Pancreas (tissue), 10 donors: ENCODE measurements around the gene ZNF892. TPM values are rescaled to one million over a fixed set of nuclear protein-coding genes. Genes with fewer than 3 reads are reported as not detected.

Source experiments
- ATAC-seq, 4 donors: fragments of 200-7000 bp; cut with Tn5 transposase; one replicate each; pipeline versions ENCODE4 v1.8.0 to v1.9.1; 2020; ENCODE audit warnings: mild to moderate bottlenecking in 4 of 4, moderate library complexity in 4 of 4
- DNase-seq, 6 donors: peaks; one replicate each; pipeline ENCODE4 v3.0.0-alpha.2; 2020
- FAIRE-seq: peaks from 2 replicates; lab custom pipeline; 2012; peaks lifted over from hg19 to GRCh38; lab: Jason Lieb, UNC
- H3K27ac ChIP-seq, 4 donors: fragments of 200-600 bp; sonication (generic); 1 replicate in 3 of 4; 2 replicates in 1 of 4; pipeline versions ENCODE4 v1.5.0 to v1.8.0; 2020
- H3K27me3 ChIP-seq, 4 donors: fragments of 200-600 bp; one replicate each; pipeline ENCODE4 v1.8.0; 2021
- H3K36me3 ChIP-seq, 3 donors: fragments of 200-600 bp; sonication (generic) in 1 of 3; one replicate each; pipeline versions ENCODE4 v1.5.0 to v1.8.0; 2020 to 2021
- H3K4me1 ChIP-seq, 3 donors: fragments of 200-600 bp; one replicate each; pipeline ENCODE4 v1.8.0; 2021
- H3K4me3 ChIP-seq, 4 donors: fragments of 200-600 bp; sonication (generic) in 2 of 4; one replicate each; pipeline versions ENCODE4 v1.5.0 to v1.8.0; 2020 to 2021
- H3K9me3 ChIP-seq, 4 donors: fragments of 200-600 bp; one replicate each; pipeline ENCODE4 v1.8.0; 2021
- CTCF ChIP-seq, 4 donors: fragments of 200-600 bp; sonication (generic) in 3 of 4; IDR thresholded peaks; one replicate each; pipeline versions ENCODE4 v1.5.0 to v1.8.0; 2021; ENCODE audit warnings: antibody characterized with exemption in 4 of 4
- WGBS, 2 donors: extraction: QIAGEN DNeasy Blood & Tissue Kit; methylation state at CpG; one replicate each; pipeline ENCODE4 v1.1.7; 2013; 5-methylcytosine and 5-hydroxymethylcytosine counted together
- intact Hi-C, 3 donors: fragments of 100-400 bp; cut with DNase I; formaldehyde crosslinking; loops; one replicate each; pipeline versions ENCODE4 v1.11.1 to v1.14.2; 2022
- polyA plus RNA-seq, 2 donors: library from polyadenylated mRNA; stranded (reverse); fragments of 200-250 nt; gene quantifications; one replicate each; pipeline ENCODE4 v1.2.3, GENCODE V29; 2013
- total RNA-seq, 6 donors: library from RNA; stranded (reverse); fragmentation: NEBNext Ultra II Directional in 4 of 6; extraction: Animal tissue kit (Norgen Biotek cat#: 25700) in 4 of 6; gene quantifications; one replicate each; pipeline versions ENCODE4 v1.2.1 to v1.2.4, GENCODE V29; 2021 to 2023
- donor health status: healthy with polysubstance abuse.
- donor health status: DM: no; HTN: no; CAD: no; lungs with moderate emphysema.
- donor health status: DM: no; HTN: no; CAD: no.
- donor health status: control.
- donor health status: control.
- donor health status: Bipolar disorder and iron deficiency.
- donor health status: DM: yes; HTN: yes; CAD: no.
- donor health status: DM: no; HTN: no; CAD: no.
- donor health status: DM: no; HTN: no; CAD: no.
- donor health status: DM: yes; HTN: yes; CAD: no.

Gene ZNF892
- total and polyA plus RNA-seq, 8 donors = 0.63 to 5.2 (median 2.7) TPM

GRCh38 chr2:95215018-95215612 is 7.8 kb downstream of the ZNF892 start:
- DNase-seq (no peak), ATAC-seq (no peak), FAIRE-seq (no peak)
- H3K4me3 ChIP-seq = no peak overlapping the region
- H3K4me1 ChIP-seq = no peaks in the 10 kb centered on the region
- no peaks in the 10 kb centered on the region for H3K27me3 ChIP-seq
- peaks cover 0 to 12% (median 2%) of the 10 kb centered on the region in 4 donors for H3K9me3 ChIP-seq
- no peak for TF ChIP-seq CTCF (IDR thresholded peaks at IDR 0.05)
- WGBS, 2 donors = 98 to 100% methylated on average over 6 of the region's 6 CpGs
- no peak overlapping the region for H3K27ac ChIP-seq
- intact Hi-C loops = no loop called here
- peaks cover 9 to 44% (median 17%) of the 10 kb centered on the region in 3 donors for H3K36me3 ChIP-seq

- intact Hi-C loops = no loop called here
- Histone ChIP-seq H3K9me3 (peaks cover 0 to 7% (median 2%) of the 10 kb centered on the region in 4 donors), H3K4me1 (no peaks in the 10 kb centered on the region), H3K36me3 (peaks cover 0 to 2% (median under 1%) of the 10 kb centered on the region in 3 donors), H3K27me3 (no peaks in the 10 kb centered on the region), H3K4me3 (no peak overlapping the region), H3K27ac (no peak overlapping the region)
- 95 to 97% methylated on average over 3 of the region's 3 CpGs for WGBS, 2 donors
- no peak for DNase-seq
- no peak for FAIRE-seq
- TF ChIP-seq CTCF (IDR thresholded peaks at IDR 0.05) = no peak
- no peak for ATAC-seq
These were observed 13.1 kb downstream of the ZNF892 start for GRCh38 chr2:95220449-95220848.

GRCh38 chr2:95225658-95226057 is 18.3 kb downstream of the ZNF892 start:
- no peaks in the 10 kb centered on the region for H3K4me1 ChIP-seq
- no peaks in the 10 kb centered on the region for H3K27me3 ChIP-seq
- DNase-seq = no peak
- no peak overlapping the region for H3K27ac ChIP-seq
- FAIRE-seq = no peak
- H3K9me3 ChIP-seq = peaks cover 0 to 4% (median 0%) of the 10 kb centered on the region in 4 donors
- intact Hi-C loops = loop anchor here in 1 of 3 donors (5.0 kb wide), 1 partner anchor 92 kb away; no protein-coding TSS in a partner anchor
- TF ChIP-seq CTCF (IDR thresholded peaks at IDR 0.05) = no peak
- no peak for ATAC-seq
- H3K4me3 ChIP-seq = no peak overlapping the region
- H3K36me3 ChIP-seq = no peaks in the 10 kb centered on the region

- peak; percentile 60 to 91 (median 76) for ATAC-seq
These were observed 24.4 kb downstream of the ZNF892 start for GRCh38 chr2:95231723-95232122.

More at GRCh38 chr2:95231723-95232122, 24.4 kb downstream of the ZNF892 start:
- 32 to 33% methylated on average over 3 of the region's 3 CpGs for WGBS, 2 donors
- no peaks in the 10 kb centered on the region for H3K4me1 ChIP-seq
- DNase-seq (peak; percentile 46 to 87 (median 75)), FAIRE-seq (no peak)
- no peaks in the 10 kb centered on the region for H3K27me3 ChIP-seq
- H3K36me3 ChIP-seq = no peaks in the 10 kb centered on the region
- H3K9me3 ChIP-seq = no peaks in the 10 kb centered on the region
- intact Hi-C loops = loop anchor here in 1 of 3 donors (5.0 kb wide), 1 partner anchor 81 kb away; no protein-coding TSS in a partner anchor
- peak; percentile 37 to 76 (median 68) for TF ChIP-seq CTCF (IDR thresholded peaks at IDR 0.05)
- H3K4me3 ChIP-seq = no peak overlapping the region
- H3K27ac ChIP-seq = no peak overlapping the region
